ENCODE results near the gene MAN2A1.

DNA sequence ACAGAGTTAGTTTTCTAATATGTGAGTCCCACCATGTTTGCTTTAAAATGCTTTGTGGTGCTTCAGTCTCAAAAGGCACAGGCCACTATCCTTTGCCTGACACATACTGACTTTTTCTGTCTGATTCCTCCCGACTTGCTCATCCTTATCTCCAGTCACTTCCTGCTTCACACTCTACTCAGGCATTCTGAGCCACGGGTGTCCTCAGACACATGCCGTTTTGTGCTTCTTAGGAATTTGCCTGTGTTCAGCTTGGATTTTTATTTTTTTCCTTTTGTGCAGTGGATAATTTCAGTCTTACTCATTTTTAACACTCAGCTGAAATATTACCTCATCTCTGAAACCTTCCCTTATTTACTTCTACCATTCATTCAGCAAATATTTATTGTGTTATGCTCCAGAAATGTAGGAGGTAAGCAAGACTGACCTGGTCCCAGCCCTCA is 54.1 kb downstream of the MAN2A1 start:
- TF ChIP-seq, protein P1, sequence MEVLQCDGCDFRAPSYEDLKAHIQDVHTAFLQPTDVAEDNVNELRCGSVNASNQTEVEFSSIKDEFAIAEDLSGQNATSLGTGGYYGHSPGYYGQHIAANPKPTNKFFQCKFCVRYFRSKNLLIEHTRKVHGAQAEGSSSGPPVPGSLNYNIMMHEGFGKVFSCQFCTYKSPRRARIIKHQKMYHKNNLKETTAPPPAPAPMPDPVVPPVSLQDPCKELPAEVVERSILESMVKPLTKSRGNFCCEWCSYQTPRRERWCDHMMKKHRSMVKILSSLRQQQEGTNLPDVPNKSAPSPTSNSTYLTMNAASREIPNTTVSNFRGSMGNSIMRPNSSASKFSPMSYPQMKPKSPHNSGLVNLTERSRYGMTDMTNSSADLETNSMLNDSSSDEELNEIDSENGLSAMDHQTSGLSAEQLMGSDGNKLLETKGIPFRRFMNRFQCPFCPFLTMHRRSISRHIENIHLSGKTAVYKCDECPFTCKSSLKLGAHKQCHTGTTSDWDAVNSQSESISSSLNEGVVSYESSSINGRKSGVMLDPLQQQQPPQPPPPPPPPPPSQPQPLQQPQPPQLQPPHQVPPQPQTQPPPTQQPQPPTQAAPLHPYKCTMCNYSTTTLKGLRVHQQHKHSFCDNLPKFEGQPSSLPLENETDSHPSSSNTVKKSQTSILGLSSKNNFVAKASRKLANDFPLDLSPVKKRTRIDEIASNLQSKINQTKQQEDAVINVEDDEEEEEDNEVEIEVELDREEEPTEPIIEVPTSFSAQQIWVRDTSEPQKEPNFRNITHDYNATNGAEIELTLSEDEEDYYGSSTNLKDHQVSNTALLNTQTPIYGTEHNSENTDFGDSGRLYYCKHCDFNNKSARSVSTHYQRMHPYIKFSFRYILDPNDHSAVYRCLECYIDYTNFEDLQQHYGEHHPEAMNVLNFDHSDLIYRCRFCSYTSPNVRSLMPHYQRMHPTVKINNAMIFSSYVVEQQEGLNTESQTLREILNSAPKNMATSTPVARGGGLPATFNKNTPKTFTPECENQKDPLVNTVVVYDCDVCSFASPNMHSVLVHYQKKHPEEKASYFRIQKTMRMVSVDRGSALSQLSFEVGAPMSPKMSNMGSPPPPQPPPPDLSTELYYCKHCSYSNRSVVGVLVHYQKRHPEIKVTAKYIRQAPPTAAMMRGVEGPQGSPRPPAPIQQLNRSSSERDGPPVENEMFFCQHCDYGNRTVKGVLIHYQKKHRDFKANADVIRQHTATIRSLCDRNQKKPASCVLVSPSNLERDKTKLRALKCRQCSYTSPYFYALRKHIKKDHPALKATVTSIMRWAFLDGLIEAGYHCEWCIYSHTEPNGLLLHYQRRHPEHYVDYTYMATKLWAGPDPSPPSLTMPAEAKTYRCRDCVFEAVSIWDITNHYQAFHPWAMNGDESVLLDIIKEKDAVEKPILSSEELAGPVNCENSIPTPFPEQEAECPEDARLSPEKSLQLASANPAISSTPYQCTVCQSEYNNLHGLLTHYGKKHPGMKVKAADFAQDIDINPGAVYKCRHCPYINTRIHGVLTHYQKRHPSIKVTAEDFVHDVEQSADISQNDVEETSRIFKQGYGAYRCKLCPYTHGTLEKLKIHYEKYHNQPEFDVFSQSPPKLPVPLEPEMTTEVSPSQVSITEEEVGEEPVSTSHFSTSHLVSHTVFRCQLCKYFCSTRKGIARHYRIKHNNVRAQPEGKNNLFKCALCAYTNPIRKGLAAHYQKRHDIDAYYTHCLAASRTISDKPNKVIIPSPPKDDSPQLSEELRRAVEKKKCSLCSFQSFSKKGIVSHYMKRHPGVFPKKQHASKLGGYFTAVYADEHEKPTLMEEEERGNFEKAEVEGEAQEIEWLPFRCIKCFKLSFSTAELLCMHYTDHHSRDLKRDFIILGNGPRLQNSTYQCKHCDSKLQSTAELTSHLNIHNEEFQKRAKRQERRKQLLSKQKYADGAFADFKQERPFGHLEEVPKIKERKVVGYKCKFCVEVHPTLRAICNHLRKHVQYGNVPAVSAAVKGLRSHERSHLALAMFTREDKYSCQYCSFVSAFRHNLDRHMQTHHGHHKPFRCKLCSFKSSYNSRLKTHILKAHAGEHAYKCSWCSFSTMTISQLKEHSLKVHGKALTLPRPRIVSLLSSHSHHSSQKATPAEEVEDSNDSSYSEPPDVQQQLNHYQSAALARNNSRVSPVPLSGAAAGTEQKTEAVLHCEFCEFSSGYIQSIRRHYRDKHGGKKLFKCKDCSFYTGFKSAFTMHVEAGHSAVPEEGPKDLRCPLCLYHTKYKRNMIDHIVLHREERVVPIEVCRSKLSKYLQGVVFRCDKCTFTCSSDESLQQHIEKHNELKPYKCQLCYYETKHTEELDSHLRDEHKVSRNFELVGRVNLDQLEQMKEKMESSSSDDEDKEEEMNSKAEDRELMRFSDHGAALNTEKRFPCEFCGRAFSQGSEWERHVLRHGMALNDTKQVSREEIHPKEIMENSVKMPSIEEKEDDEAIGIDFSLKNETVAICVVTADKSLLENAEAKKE (CRISPR knock-in tag; IDR thresholded peaks at IDR 0.05), result 0 out of 2 replicates have a peak, but pooled peaks have one; percentile 32
- TF ChIP-seq, protein P2, sequence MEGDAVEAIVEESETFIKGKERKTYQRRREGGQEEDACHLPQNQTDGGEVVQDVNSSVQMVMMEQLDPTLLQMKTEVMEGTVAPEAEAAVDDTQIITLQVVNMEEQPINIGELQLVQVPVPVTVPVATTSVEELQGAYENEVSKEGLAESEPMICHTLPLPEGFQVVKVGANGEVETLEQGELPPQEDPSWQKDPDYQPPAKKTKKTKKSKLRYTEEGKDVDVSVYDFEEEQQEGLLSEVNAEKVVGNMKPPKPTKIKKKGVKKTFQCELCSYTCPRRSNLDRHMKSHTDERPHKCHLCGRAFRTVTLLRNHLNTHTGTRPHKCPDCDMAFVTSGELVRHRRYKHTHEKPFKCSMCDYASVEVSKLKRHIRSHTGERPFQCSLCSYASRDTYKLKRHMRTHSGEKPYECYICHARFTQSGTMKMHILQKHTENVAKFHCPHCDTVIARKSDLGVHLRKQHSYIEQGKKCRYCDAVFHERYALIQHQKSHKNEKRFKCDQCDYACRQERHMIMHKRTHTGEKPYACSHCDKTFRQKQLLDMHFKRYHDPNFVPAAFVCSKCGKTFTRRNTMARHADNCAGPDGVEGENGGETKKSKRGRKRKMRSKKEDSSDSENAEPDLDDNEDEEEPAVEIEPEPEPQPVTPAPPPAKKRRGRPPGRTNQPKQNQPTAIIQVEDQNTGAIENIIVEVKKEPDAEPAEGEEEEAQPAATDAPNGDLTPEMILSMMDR (conservative IDR thresholded peaks at IDR 0.05; ENCODE audit: low read depth in 2 of 2), result no peak
- TF ChIP-seq EZH2 (IDR thresholded peaks at IDR 0.05; ENCODE audit: low read depth, unreplicated experiment) (no peak), POLR2AphosphoS5 (IDR thresholded peaks at IDR 0.05; ENCODE audit: low read depth) (no peak), JUNB (IDR thresholded peaks at IDR 0.05; ENCODE audit: unreplicated experiment) (no peak), EZH2phosphoT487 (IDR thresholded peaks at IDR 0.05; ENCODE audit: unreplicated experiment) (no peak), CREB1 (CRISPR knock-in tag; IDR thresholded peaks at IDR 0.05; ENCODE audit: low read depth) (no peak), NANOG (IDR thresholded peaks at IDR 0.05; ENCODE audit: borderline replicate concordance) (no peak), STAT1 (IDR thresholded peaks at IDR 0.05; ENCODE audit: unreplicated experiment) (no peak), ZNF331 (CRISPR knock-in tag; IDR thresholded peaks at IDR 0.05; ENCODE audit: low read depth) (no peak)
- TF ChIP-seq, protein P3, sequence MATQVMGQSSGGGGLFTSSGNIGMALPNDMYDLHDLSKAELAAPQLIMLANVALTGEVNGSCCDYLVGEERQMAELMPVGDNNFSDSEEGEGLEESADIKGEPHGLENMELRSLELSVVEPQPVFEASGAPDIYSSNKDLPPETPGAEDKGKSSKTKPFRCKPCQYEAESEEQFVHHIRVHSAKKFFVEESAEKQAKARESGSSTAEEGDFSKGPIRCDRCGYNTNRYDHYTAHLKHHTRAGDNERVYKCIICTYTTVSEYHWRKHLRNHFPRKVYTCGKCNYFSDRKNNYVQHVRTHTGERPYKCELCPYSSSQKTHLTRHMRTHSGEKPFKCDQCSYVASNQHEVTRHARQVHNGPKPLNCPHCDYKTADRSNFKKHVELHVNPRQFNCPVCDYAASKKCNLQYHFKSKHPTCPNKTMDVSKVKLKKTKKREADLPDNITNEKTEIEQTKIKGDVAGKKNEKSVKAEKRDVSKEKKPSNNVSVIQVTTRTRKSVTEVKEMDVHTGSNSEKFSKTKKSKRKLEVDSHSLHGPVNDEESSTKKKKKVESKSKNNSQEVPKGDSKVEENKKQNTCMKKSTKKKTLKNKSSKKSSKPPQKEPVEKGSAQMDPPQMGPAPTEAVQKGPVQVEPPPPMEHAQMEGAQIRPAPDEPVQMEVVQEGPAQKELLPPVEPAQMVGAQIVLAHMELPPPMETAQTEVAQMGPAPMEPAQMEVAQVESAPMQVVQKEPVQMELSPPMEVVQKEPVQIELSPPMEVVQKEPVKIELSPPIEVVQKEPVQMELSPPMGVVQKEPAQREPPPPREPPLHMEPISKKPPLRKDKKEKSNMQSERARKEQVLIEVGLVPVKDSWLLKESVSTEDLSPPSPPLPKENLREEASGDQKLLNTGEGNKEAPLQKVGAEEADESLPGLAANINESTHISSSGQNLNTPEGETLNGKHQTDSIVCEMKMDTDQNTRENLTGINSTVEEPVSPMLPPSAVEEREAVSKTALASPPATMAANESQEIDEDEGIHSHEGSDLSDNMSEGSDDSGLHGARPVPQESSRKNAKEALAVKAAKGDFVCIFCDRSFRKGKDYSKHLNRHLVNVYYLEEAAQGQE (IDR thresholded peaks at IDR 0.05; ENCODE audit: unreplicated experiment), result no peak
- TF ChIP-seq, protein P4, sequence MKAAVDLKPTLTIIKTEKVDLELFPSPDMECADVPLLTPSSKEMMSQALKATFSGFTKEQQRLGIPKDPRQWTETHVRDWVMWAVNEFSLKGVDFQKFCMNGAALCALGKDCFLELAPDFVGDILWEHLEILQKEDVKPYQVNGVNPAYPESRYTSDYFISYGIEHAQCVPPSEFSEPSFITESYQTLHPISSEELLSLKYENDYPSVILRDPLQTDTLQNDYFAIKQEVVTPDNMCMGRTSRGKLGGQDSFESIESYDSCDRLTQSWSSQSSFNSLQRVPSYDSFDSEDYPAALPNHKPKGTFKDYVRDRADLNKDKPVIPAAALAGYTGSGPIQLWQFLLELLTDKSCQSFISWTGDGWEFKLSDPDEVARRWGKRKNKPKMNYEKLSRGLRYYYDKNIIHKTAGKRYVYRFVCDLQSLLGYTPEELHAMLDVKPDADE (IDR thresholded peaks at IDR 0.05), result no peak
